ENCODE results near the gene VWA3B. TPM values are rescaled to one million over a fixed set of nuclear protein-coding genes. Genes with fewer than 3 reads are reported as not detected.

VWA3B gene
- total RNA-seq, 4 donors from 2014 or later: 0.12 to 2.5 TPM; not detected in 2

- DNase-seq (ENCODE audit: low spot score in 2 of 2): no peak
- H3K4me3 ChIP-seq (ENCODE audit: low read depth, poor library complexity, severe bottlenecking): no peak overlapping the region
- TF ChIP-seq, protein P1, sequence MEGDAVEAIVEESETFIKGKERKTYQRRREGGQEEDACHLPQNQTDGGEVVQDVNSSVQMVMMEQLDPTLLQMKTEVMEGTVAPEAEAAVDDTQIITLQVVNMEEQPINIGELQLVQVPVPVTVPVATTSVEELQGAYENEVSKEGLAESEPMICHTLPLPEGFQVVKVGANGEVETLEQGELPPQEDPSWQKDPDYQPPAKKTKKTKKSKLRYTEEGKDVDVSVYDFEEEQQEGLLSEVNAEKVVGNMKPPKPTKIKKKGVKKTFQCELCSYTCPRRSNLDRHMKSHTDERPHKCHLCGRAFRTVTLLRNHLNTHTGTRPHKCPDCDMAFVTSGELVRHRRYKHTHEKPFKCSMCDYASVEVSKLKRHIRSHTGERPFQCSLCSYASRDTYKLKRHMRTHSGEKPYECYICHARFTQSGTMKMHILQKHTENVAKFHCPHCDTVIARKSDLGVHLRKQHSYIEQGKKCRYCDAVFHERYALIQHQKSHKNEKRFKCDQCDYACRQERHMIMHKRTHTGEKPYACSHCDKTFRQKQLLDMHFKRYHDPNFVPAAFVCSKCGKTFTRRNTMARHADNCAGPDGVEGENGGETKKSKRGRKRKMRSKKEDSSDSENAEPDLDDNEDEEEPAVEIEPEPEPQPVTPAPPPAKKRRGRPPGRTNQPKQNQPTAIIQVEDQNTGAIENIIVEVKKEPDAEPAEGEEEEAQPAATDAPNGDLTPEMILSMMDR (IDR thresholded peaks at IDR 0.05): no peak
- no peak for TF ChIP-seq POLR2A (IDR thresholded peaks at IDR 0.05)
- WGBS, 2 donors: 74 to 77% methylated on average over 6 of the region's 6 CpGs
- intact Hi-C loops (cut with DNase I; ENCODE audit: low total_unique reads): no loop called here
Measured at GRCh38 chr2:98177986-98178385, 91.0 kb downstream of the VWA3B start.

GRCh38 chr2:98180456-98180855 lies 93.5 kb downstream of the VWA3B start:
- no peak for TF ChIP-seq POLR2A (IDR thresholded peaks at IDR 0.05)
- TF ChIP-seq, protein P1 (IDR thresholded peaks at IDR 0.05): no peak
- intact Hi-C loops (cut with DNase I; ENCODE audit: low total_unique reads): loop anchor here (10.0 kb wide), 1 partner anchor 934 kb away; no protein-coding TSS in a partner anchor
- DNase-seq (ENCODE audit: low spot score in 2 of 2): no peak
- 92 to 96% methylated on average over 2 of the region's 2 CpGs for whole genome bisulfite sequencing, 2 donors
- no peak overlapping the region for H3K4me3 ChIP-seq (ENCODE audit: low read depth, poor library complexity, severe bottlenecking)

DNA sequence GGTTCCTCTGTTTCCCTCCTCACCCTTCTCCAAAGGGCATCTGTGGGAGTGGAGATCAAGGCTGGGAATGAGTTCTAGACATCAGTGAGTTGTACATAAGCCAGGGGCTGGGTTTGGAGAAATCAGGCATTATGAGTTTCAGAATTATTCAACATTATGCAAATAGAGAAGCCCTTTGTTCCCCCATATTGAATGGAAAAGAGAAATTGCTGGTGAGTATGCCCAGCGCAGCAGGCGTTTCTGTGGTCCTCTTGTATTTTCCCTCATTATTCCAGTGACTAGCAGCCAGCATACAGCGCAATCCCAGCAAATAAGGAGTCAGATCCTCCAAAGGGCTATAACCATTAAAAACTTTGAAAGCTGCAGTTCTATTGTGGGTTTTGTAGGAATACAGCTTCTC lies 94.4 kb downstream of the VWA3B start:
- H3K4me3 ChIP-seq (ENCODE audit: low read depth, poor library complexity, severe bottlenecking): no peak overlapping the region
- DNase-seq (ENCODE audit: low spot score in 2 of 2): no peak
- WGBS, 2 donors: 96 to 99% methylated on average over 3 of the region's 3 CpGs
- TF ChIP-seq, protein P1 (IDR thresholded peaks at IDR 0.05): no peak
- no peak for TF ChIP-seq POLR2A (IDR thresholded peaks at IDR 0.05)
- intact Hi-C loops (cut with DNase I; ENCODE audit: low total_unique reads): loop anchor here (10.0 kb wide), 1 partner anchor 933 kb away; no protein-coding TSS in a partner anchor

- TF ChIP-seq, protein P1 (IDR thresholded peaks at IDR 0.05): no peak
- H3K4me3 ChIP-seq (ENCODE audit: low read depth, poor library complexity, severe bottlenecking): no peak overlapping the region
- DNase-seq (ENCODE audit: low spot score in 2 of 2): no peak
- 69 to 72% methylated on average over 5 of the region's 5 CpGs for WGBS, 2 donors
- intact Hi-C loops (cut with DNase I; ENCODE audit: low total_unique reads): loop anchor here (10.0 kb wide), 1 partner anchor 929 kb away; no protein-coding TSS in a partner anchor
Measured at GRCh38 chr2:98185801-98186200, 98.8 kb downstream of the VWA3B start.

GRCh38 chr2:98187194-98187593 lies 100.2 kb downstream of the VWA3B start:
- 90 to 95% methylated on average over 9 of the region's 9 CpGs for WGBS, 2 donors
- no peak overlapping the region for H3K4me3 ChIP-seq (ENCODE audit: low read depth, poor library complexity, severe bottlenecking)
- intact Hi-C loops (cut with DNase I; ENCODE audit: low total_unique reads): loop anchor here (10.0 kb wide), 1 partner anchor 928 kb away; no protein-coding TSS in a partner anchor
- DNase-seq (ENCODE audit: low spot score in 2 of 2): no peak
- TF ChIP-seq, protein P1 (IDR thresholded peaks at IDR 0.05): no peak
- TF ChIP-seq POLR2A (IDR thresholded peaks at IDR 0.05): no peak
